ENCODE measurements around the gene TAF15. TPM values are rescaled to one million over a fixed set of nuclear protein-coding genes. Genes with fewer than 3 reads are reported as not detected.

TAF15 gene
- total RNA-seq, 1 donor from 2014 or later = 142 TPM

DNA sequence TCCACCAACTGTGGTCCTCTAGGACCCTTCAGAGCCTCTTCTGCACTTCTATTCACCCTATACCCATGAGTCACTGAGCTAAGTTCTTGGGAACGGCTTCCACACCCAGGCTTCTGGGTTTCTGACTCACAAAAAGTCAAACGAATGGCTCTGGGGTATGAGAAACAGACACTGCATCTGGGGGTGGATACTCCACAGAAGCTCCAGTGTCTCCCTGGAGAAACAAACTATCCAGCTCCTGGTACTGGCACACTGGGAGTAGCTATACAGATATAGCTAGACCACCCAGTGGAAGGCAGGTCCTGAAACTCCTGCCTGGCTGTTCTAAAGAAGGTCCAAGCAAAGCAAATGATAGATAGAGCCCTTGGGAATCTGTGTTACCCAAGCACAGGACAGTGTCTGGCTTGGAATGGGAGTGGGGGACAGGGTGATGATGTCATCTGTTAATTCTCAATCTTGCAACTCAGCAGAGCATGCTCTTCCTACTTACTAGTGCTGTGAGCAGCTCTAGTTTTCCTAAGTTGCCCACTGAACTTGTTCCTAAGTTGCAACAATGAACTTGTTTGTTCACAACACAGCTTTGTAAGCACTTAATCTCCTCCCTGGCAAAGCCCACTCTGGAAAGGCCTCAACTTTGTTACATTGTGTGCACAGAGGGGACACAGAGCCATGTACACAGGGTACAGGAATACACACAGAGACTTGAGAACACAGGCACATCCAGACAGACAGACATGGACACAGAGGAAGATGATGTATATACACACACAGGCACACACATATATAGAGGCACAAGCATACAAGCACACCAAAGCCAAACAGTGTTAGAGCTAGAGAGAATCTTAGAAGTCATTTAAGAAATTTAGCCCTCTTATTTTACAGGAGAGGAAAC, 20.6 kb upstream of the TAF15 start:
- peak; percentile 95 for DNase-seq (ENCODE audit: low read depth)

GRCh38 chr17:35790841-35791240, 18.4 kb upstream of the TAF15 start:
- peak; percentile 31 for DNase-seq (ENCODE audit: low read depth)

DNA sequence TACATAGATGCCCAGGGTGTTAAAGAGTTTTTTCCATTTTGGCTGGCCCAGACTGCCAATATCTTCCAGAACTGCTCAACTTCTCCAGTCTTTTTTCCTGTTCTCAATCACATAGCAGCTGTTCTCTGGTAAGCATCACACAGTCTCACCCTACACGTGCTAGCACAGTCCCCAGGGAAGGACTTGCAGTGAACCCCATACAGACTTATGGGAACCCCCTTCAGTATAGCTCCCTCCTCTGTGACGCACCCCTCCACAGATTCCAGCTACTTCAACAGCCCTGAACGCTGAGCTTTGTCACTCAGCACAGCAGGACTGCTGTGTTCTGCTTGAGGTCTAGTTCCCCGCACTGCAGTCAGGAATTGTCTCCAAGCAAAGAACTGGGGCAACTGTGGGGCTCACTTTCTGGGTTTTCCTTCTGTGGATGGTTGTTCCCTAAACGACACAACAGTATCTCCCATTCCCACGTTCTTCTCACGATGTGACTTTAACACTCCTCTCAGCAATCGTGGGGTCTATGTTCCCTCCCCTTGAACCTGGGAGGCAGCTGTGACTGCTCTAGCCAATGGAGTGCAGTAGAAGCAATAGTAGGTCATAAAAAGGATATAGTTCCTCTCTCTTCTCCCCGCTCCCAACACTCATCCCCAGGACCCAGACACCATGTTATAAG, 17.5 kb upstream of the TAF15 start:
- no peak for DNase-seq (ENCODE audit: low read depth)

DNA sequence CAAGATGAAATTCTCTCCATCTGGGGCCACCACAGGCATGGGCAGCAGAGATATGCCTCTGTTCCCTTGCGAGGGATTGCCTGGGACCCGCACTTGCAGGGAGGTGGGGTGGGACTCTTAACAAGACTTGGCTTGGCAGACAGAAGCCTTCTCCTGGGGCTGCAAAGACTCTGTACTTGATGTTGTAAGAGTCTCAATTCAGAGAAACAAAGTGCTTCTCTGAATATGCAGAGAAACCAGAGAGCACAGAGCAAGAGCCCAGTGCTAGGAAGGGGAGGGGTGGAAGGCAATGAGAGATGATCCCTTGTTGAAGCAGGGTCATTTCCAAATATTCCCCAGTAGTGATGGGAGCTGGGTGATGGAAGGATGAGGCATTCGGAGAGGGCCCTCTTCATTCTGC, 16.0 kb upstream of the TAF15 start:
- DNase-seq (ENCODE audit: low read depth) = no peak

DNA sequence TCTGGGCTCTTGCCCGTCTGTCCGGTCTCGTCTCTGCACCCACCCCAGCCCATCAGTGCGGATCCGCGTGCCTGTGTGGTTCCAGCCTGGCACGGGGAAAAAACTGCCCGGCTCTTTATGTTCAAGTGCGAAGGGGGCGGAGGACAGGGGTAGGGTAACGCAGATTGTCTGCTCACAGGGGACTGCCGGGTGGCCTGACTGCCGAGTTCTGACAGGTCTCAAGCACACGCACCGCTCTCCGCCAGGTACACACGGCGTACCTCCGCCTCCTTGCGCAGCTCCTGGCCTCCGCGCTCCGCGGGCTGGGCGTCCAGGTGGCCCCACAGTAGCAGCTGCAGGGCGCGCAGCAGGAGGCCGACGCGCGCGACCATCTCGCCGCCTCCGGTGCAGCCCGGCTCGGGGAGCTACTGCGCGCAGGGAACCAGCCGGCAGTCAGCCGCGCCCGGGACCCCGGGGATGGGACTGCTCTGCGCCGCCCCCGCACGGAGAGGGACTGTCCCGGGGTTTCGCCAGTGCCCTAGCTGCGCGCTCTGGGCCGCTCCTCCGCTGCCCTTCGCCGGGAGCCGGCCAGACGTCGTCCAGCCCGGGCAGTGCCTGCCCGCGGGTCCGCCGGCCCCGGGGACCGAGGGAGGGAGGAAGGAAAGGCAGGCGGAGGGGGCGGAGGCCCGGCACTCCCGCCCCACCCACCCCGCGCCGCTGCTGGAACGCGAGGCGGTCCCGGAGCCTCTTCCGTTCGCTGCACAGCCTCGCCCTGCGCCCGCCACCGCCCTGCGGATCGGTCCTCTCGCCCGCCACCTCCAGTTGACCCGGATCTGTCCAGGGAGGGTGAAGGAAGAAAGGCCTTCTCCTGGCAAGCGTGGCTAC, 14.0 kb upstream of the TAF15 start, which contains the start of gene MMP28:
Gene MMP28, minus strand, starts transcription at position 635 of the 864 bp plus-strand sequence. Its CDS starts 264 bp downstream, at position 371.
- no peak for DNase-seq (ENCODE audit: low read depth)

GRCh38 chr17:35795871-35796265, 13.4 kb upstream of the TAF15 start:
- no peak for DNase-seq (ENCODE audit: low read depth)

- DNase-seq (ENCODE audit: low read depth) = no peak
These were observed 12.3 kb upstream of the TAF15 start for GRCh38 chr17:35796942-35797341.

DNA sequence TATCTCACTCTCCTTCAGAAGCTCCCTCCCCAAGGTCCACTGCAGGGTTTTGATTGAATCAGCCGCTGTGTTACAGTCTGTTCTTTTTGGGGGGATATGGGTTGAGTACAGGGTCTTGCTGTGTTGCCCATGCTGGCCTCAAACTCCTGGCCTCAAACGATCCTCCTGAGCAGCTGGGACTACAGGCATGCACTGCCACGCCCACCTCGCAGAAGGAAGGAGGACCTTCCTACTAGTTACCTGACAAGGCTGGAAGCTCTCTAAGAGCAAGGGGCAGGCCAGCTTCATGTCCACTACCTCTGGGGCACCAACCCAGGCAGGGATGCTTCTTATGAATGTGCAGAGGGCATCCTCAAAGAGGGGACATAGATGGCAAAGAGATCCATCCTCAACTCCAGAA, 11.9 kb upstream of the TAF15 start:
- DNase-seq (ENCODE audit: low read depth) = no peak

GRCh38 chr17:35797918-35798317, 11.4 kb upstream of the TAF15 start:
- DNase-seq (ENCODE audit: low read depth) = no peak

GRCh38 chr17:35799942-35800341, 9.3 kb upstream of the TAF15 start:
- DNase-seq (ENCODE audit: low read depth) = peak; percentile 82

- no peak for DNase-seq (ENCODE audit: low read depth)
These were observed 7.6 kb upstream of the TAF15 start for GRCh38 chr17:35801583-35802224.

- DNase-seq (ENCODE audit: low read depth) = peak; percentile 92
These were observed 4.6 kb upstream of the TAF15 start for GRCh38 chr17:35804658-35805192.

DNA sequence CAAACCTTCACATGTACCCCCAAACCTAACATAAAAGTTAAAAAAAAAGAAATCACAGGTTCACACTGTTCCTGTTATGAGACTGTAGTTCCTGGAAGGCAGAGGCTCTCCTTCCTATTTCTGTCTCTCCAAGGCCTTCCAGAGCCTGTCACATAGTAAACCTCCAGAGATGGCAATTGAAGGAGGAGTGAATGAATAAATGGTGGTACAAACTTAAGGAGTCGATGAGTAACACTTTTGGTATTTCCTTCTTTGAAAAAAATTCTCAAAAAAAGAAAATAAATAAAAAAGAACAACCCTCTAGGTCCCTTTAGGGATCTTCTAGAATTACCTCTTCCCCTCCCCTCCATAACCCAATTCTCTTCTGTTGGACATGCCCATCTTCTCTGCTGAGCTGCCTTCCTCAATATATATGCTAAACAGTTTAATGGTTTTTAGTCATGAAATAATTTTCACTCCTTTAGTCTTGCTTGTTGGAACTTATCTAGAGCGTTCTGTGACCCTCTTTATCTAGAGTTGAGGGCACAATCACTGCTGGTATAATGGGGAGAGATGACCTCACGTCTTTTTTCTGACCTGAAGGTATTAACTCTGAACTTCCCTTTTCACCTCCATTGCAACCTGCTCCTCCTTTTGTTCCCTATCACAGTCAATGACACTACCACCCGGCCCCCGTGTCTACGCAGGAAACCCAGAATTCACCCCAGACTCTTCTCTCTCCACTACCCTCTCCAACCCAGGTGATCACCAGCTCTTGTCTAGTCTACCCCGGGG, 1.7 kb upstream of the TAF15 start:
- peak; percentile 64 for DNase-seq (ENCODE audit: low read depth)

GRCh38 chr17:35808240-35808961, 883 bp upstream of the TAF15 start:
- peak; percentile 21 for DNase-seq (ENCODE audit: low read depth)

- DNase-seq (ENCODE audit: low read depth) = no peak
These were observed 674 bp downstream of the TAF15 start for GRCh38 chr17:35809855-35810461.

DNA sequence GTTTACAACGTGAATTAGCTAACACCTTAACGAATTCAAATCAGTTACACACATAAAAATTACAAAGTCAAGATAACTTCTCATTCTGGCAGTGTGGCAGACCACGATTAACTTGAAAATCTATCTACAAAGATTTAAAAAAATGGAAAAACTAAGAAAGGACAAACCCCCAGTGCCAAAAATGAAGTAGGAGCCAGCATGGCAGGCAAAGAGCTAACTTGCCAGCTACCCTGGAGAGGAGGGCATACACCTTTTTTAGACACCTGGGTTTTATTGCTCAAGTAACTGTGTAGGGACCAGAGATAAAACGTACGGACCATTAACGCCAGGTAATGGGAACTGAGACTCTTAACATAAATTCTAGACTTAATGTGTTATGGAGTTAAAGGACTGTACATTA, 2.5 kb downstream of the TAF15 start:
- no peak for DNase-seq (ENCODE audit: low read depth)

- DNase-seq (ENCODE audit: low read depth) = no peak
These were observed 3.2 kb downstream of the TAF15 start for GRCh38 chr17:35812456-35812855.

- no peak for DNase-seq (ENCODE audit: low read depth)
These were observed 7.4 kb downstream of the TAF15 start for GRCh38 chr17:35816723-35817122.

GRCh38 chr17:35817196-35817595, 7.9 kb downstream of the TAF15 start:
- no peak for DNase-seq (ENCODE audit: low read depth)
